HG03060 (cell line): ENCODE measurements around the gene SAT2.

Experiments used
- ATAC-seq: cut with Tn5 transposase; IDR thresholded peaks from one replicate; pipeline ENCODE4 v1.9.1; 2021; ENCODE audit warnings: low read depth, moderate number of reproducible peaks; ENCODE audit not compliant: unreplicated experiment

Gene SAT2

GRCh38 chr17:7577327-7578199, 50.1 kb downstream of the SAT2 start:
- no peak for ATAC-seq

- no peak for ATAC-seq
These were observed 51.1 kb downstream of the SAT2 start for GRCh38 chr17:7576432-7576937.
